K562 (cell line): ENCODE results near the gene ACTR3C. TPM values are rescaled to one million over a fixed set of nuclear protein-coding genes. Genes with fewer than 3 reads are reported as not detected.
A peak's percentile ranks its signal among the peaks of the same experiment; 100 is the strongest.

Source experiments
- CBFA2T3 ChIP-seq: fragments of 450-650 bp; IDR thresholded peaks from 2 replicates; pipeline ENCODE4 v1.6.1; 2017
- ELF2 ChIP-seq: fragments of 250-450 bp; sonication (Bioruptor Pico); IDR thresholded peaks from 2 replicates; pipeline ENCODE4 v1.5.0; 2021; ENCODE audit warnings: mild to moderate bottlenecking
- EP400 ChIP-seq: fragments of 450-650 bp; IDR thresholded peaks from 2 replicates; pipeline ENCODE4 v1.6.1; 2017; ENCODE audit warnings: antibody characterized with exemption, mild to moderate bottlenecking, moderate library complexity
- HDAC3 ChIP-seq: fragments of 450-650 bp; IDR thresholded peaks from 2 replicates; pipeline ENCODE4 v1.6.1; 2018; ENCODE audit warnings: borderline replicate concordance, mild to moderate bottlenecking, moderate library complexity; ENCODE audit not compliant: partially characterized antibody
- KLF6 ChIP-seq: fragments of 250-450 bp; sonication (Bioruptor Pico); IDR thresholded peaks from 2 replicates; pipeline ENCODE4 v1.4.0; 2020; ENCODE audit warnings: mild to moderate bottlenecking, moderate library complexity, borderline replicate concordance
- LEF1 ChIP-seq: fragments of 450-650 bp; IDR thresholded peaks from 2 replicates; pipeline ENCODE4 v1.6.1; 2016; ENCODE audit warnings: mild to moderate bottlenecking
- MTA2 ChIP-seq: fragments of 450-650 bp; IDR thresholded peaks from 2 replicates; pipeline ENCODE4 v1.6.1; 2016; ENCODE audit warnings: low read depth
- SRSF1 ChIP-seq: fragments of 200-400 bp; formaldehyde crosslinking; IDR thresholded peaks from 2 replicates; pipeline ENCODE4 v1.6.1; 2017; ENCODE audit warnings: mild to moderate bottlenecking, low read depth, low read length, moderate library complexity
- TCF3 ChIP-seq: sonication (generic); formaldehyde crosslinking; IDR thresholded peaks from 2 replicates; pipeline ENCODE4 v1.4.0; 2020; ENCODE audit warnings: mild to moderate bottlenecking, missing genetic modification reagents
- TCFL5 ChIP-seq: fragments of 250-450 bp; sonication (Bioruptor Pico); conservative IDR thresholded peaks from 2 replicates; pipeline ENCODE4 v1.6.1; 2021; ENCODE audit warnings: mild to moderate bottlenecking, moderate library complexity, matching md5 sums
- WHSC1 ChIP-seq: IDR thresholded peaks from one replicate; pipeline ENCODE4 v1.6.1; 2012; ENCODE audit warnings: low read length, control low read depth, inconsistent platforms
- ZNF124 ChIP-seq: sonication (generic); formaldehyde crosslinking; IDR thresholded peaks from 2 replicates; pipeline ENCODE4 v1.8.1; 2022; ENCODE audit warnings: missing genetic modification reagents
- polyA plus RNA-seq, 8 experiments: library from polyadenylated mRNA; depleted of rRNA in 4 of 8; stranded (reverse) in 5 of 8; unstranded in 3 of 8; fragments of >200 nt; fragmentation: Nextera tagmentation in 2 of 8; fragmentation: Illumina TruSeq in 1 of 8; extraction: Ambion mirVana in 2 of 8; extraction: Trizol in 1 of 8; gene quantifications; 2 replicates each; pipeline versions ENCODE4 v1.2.1 to v1.2.3, GENCODE V29; 2011 to 2014; ENCODE audit warnings: inconsistent platforms in 1 of 8, missing spikeins in 1 of 8
- total RNA-seq, 7 experiments: library from RNA; depleted of rRNA in 6 of 7; stranded (reverse); fragments of >200 nt in 6 of 7; fragmentation: Illumina TruSeq in 2 of 7; extraction: Trizol in 2 of 7; gene quantifications; 2 replicates each; pipeline versions ENCODE4 v1.2.1 to v1.2.3, GENCODE V29; 2011 to 2021; ENCODE audit warnings: low replicate concordance in 1 of 7
- TF ChIP-seq, protein P1 (sequence below): sonication (generic); formaldehyde crosslinking; IDR thresholded peaks from 2 replicates; pipeline ENCODE4 v1.8.0; 2022; ENCODE audit warnings: mild to moderate bottlenecking, missing genetic modification reagents
- TF ChIP-seq, protein P2 (sequence below), 2 experiments: fragments of 450-650 bp; formaldehyde crosslinking in 1 of 2; IDR thresholded peaks; 2 replicates each; pipeline versions ENCODE4 v1.4.0 to v1.6.1; 2014 to 2020; ENCODE audit warnings: mild to moderate bottlenecking in 2 of 2, borderline replicate concordance in 1 of 2, low read depth in 1 of 2

The ACTR3C gene
- total and polyA plus RNA-seq, 9 of the 15 experiments (the other 6 are each of a cell fraction or from before 2014, with no cell fraction given): 9.0 to 35.4 (median 13.3) TPM

DNA sequence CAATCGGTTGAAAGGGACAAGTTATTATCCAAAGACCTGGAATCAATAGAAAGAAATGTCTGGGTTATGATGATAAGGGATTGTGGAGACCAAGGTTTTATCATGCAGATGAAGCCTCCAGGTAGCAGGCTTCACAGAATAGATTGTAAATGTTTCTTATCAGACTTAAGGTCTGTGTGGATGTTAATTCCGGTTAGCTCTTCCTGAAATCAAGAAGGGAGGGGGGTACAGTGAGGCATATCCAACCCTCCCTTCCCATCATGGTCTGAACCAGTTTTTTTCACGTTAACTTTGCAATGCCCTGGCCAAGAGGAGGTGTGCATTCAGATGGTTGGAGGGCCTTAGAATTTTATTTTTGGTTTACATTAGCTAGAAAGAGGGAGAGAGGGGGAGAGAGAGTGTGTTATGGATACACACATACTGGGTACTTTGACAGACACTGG lies 10.0 kb downstream of the ACTR3C start (continued):
- TF ChIP-seq HDAC3 (peak; percentile 87), SRSF1 (no peak), WHSC1 (no peak), ELF2 (CRISPR knock-in tag) (no peak), TCFL5 (CRISPR knock-in tag) (no peak; the same call in 1 of the 2 replicates), LEF1 (peak; percentile 81), ZNF124 (CRISPR knock-in tag) (no peak), EP400 (peak; percentile 62), MTA2 (peak; percentile 91), TCF3 (CRISPR knock-in tag) (peak; percentile 95), KLF6 (no peak), CBFA2T3 (peak; percentile 98)
- TF ChIP-seq, protein P1, sequence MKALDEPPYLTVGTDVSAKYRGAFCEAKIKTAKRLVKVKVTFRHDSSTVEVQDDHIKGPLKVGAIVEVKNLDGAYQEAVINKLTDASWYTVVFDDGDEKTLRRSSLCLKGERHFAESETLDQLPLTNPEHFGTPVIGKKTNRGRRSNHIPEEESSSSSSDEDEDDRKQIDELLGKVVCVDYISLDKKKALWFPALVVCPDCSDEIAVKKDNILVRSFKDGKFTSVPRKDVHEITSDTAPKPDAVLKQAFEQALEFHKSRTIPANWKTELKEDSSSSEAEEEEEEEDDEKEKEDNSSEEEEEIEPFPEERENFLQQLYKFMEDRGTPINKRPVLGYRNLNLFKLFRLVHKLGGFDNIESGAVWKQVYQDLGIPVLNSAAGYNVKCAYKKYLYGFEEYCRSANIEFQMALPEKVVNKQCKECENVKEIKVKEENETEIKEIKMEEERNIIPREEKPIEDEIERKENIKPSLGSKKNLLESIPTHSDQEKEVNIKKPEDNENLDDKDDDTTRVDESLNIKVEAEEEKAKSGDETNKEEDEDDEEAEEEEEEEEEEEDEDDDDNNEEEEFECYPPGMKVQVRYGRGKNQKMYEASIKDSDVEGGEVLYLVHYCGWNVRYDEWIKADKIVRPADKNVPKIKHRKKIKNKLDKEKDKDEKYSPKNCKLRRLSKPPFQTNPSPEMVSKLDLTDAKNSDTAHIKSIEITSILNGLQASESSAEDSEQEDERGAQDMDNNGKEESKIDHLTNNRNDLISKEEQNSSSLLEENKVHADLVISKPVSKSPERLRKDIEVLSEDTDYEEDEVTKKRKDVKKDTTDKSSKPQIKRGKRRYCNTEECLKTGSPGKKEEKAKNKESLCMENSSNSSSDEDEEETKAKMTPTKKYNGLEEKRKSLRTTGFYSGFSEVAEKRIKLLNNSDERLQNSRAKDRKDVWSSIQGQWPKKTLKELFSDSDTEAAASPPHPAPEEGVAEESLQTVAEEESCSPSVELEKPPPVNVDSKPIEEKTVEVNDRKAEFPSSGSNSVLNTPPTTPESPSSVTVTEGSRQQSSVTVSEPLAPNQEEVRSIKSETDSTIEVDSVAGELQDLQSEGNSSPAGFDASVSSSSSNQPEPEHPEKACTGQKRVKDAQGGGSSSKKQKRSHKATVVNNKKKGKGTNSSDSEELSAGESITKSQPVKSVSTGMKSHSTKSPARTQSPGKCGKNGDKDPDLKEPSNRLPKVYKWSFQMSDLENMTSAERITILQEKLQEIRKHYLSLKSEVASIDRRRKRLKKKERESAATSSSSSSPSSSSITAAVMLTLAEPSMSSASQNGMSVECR (CRISPR knock-in tag): no peak
- TF ChIP-seq, protein P2, sequence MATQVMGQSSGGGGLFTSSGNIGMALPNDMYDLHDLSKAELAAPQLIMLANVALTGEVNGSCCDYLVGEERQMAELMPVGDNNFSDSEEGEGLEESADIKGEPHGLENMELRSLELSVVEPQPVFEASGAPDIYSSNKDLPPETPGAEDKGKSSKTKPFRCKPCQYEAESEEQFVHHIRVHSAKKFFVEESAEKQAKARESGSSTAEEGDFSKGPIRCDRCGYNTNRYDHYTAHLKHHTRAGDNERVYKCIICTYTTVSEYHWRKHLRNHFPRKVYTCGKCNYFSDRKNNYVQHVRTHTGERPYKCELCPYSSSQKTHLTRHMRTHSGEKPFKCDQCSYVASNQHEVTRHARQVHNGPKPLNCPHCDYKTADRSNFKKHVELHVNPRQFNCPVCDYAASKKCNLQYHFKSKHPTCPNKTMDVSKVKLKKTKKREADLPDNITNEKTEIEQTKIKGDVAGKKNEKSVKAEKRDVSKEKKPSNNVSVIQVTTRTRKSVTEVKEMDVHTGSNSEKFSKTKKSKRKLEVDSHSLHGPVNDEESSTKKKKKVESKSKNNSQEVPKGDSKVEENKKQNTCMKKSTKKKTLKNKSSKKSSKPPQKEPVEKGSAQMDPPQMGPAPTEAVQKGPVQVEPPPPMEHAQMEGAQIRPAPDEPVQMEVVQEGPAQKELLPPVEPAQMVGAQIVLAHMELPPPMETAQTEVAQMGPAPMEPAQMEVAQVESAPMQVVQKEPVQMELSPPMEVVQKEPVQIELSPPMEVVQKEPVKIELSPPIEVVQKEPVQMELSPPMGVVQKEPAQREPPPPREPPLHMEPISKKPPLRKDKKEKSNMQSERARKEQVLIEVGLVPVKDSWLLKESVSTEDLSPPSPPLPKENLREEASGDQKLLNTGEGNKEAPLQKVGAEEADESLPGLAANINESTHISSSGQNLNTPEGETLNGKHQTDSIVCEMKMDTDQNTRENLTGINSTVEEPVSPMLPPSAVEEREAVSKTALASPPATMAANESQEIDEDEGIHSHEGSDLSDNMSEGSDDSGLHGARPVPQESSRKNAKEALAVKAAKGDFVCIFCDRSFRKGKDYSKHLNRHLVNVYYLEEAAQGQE (IDR thresholded peaks at IDR 0.05; ENCODE audit: borderline replicate concordance): peak; percentile 43; the same call in 1 of the 2 replicates
- TF ChIP-seq, protein P2 (CRISPR knock-in tag; IDR thresholded peaks at IDR 0.05; ENCODE audit: low read depth): no peak
